GM18526 (cell line): ENCODE measurements around the gene PAOX.

Experiments
- POLR2A ChIP-seq: IDR thresholded peaks from 3 replicates; pipeline ENCODE4 v1.6.1; 2011; ENCODE audit not compliant: insufficient read length; ENCODE audit errors: extremely low read depth

Gene PAOX

DNA sequence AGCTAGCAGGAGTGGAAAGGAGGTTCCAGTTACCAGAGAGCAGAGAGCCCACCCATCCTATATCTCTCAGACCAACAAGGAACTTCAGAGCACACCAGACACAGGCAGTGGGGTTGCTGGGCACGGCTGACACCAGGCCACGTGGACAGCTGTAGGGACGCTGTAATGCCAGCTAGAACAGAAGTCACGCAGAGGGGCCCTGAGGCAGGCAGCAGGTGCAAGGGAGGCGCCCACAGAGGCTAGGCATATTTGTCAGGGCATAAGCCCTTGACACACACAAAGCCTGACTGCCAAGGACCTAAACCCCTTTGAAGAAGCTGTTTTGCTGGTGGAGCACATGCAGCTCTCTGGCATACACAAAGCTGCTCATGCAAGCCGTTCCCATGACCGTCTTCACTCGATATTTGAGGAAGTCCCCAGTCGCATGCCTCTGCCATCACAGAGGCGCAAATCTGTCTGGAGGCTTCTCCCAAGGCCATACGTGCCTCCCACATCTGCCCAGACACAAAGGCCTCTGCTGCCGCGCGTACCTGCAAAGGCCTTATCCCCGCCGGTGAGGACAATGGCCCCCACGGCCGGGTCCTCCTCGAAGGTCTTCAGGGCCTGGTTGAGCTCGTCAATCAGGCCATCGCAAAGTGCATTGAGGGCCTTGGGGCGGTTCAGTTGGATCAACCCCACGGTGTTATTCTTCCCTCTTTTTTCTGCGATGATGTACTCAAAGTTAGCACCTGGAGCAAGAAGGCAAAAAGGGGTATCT, 8.9 kb upstream of the PAOX start:
- TF ChIP-seq POLR2A = no peak

DNA sequence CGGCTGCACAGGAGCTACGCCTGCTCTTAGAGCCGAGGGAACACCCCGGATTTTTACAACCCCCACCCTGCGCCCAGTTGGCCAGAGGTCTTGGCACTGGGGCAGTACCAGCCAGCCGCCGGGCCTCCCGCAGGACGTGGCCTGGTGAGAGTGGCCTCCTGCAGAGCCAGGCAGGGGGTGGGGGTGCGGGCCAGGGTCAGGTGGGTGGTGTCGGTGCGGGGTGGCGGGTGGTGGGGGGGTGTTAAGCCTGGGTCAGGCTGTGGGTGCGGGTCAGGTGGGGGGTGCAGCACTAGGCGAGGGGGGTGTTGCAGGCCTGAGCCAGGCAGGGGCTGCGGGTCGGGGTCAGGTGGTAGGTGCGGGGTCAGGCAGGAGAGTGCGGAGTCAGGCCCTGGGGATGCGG, 6.6 kb upstream of the PAOX start:
- TF ChIP-seq POLR2A = no peak

DNA sequence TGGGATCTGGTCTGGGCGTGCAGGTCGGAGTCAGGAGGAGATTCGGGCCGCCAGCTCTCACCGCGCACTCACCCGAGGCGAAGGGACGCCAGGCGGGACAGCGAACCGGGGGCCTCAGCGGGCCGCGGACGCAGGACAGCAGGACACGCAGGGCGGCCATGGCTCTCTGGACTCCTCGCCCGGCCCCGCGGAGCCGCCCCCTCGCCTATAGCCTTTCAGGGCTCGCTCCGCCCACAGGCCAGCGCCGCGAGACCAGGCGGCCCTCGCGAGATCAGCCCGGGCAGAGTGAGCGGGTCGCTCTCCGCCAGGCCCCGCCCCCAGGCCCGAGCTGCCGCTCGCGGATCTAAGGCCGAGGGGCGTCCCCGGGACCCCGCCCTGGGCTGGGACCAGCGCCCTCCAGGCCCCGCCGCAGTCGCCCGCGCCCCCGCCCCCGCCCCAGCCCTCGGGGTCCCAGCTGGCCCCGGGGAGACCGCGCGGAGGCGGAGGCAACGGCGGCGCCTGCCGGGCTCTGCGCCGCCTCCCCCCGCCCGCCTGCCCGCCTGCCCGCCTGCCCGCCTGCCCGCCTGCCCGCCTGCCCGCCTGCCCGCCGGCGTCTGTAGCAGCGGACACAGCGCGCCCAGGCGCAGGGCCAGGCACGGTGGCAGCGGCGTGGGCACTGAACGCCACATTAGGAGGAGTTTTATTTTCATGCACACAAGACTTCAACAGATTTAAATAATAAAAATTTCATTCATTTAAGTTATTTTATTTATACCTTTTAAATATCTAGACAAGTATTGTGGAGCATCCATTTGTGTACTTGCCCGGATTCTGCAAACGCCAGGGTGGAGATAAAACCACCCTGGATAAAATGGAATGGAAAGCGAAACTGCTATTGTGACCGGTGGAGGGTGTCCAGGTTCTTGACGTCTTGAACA, 5.6 kb upstream of the PAOX start, which contains the start of gene ECHS1:
TSS of gene ECHS1 (minus strand) at position 181 of the 917 bp plus-strand sequence. CDS start at position 160, 21 bp downstream.
- peak; percentile 76 for TF ChIP-seq POLR2A

DNA sequence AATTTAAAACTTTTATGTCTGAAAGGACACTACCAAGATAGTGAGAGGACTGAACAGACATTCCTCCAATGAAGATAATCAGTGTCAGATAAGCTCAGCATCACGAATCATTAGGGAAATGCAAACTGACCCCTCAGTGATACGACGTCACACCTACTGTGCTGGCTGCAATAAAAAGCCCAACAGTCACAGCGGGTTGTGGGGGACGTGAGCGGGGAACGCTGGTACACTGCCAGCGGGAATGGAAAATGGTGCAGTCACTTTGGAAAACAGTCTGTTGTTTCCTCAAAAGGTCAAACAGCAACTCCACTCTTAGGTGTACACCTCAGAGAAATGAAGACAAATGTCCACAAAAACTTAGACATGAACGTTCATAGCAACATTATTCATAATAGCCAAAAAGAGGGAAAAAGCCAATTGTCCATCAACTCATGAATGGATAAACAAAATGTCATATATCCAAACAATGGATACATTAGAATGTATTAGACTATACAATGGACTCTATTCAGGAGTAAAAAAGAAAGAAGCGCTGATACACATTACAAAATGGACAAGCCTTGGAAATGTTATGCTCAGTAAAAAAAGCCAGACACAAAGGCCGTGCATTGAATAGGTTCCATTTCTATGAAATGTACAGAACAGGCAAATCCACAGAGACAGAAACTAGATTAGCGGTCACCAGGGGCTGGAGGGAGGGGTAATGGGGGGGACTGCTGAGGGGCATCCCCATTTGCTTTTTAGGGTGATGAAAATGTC, 3.5 kb upstream of the PAOX start:
- TF ChIP-seq POLR2A = no peak

DNA sequence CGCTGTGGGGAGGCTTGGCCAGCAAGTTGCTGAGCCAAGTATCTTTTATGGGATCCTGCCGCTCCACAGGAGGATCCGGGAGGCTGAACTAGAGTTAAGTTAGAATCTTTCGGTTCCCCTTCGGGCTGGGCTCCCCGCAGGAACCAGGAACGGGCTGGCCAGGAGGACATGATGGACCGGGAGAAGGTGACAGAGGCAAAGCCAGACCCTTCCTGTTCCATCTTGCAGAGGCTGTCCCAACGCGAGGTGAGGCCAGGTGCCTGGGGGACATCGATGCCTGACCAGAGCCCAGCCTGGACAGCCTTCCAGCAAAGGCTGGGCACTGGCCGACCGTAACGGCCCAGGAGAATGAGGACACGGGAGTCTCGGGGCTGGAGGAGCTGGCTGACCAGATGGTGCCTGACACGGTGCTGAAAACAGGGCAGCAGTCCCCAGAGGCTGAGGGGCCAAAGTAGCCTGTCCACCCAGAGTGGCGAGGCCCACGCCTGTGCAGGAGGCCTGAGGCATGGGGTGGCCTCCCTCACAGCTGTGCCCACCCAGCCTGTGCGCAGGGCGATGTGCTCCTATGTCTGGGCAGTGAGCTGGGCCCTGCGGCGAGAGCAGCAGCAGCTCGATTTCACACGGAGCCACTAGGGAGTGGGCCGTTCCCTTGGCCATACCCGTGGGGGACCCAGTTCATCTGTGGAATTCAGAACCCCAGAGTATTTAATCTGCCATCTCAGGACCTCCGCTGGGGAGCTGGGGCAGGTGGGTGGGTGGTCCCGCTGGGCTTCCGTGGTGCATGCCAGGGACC, 1.8 kb upstream of the PAOX start:
- TF ChIP-seq POLR2A = no peak

DNA sequence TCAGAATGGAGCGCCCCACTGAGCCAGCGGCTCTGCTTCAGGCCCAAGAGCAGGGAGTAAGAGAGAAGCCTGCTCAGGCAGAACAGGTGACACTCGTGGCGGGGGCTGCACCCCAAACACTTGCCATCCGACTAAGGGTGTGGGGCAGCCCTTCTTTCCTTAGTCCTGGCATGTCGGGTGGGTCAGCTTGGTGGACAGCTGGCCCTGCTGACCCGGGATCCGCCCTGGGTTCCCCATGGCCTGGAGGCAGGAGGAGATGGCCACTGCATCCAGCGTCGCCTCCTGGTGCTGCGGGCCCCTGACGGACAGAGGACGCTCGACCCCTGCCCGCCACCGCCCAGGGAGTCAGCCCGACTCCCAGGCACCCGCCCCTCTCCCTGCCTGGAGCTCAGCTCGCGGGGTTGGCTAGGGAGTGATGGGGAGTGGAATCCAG, 1.2 kb upstream of the PAOX start:
- TF ChIP-seq POLR2A = no peak

DNA sequence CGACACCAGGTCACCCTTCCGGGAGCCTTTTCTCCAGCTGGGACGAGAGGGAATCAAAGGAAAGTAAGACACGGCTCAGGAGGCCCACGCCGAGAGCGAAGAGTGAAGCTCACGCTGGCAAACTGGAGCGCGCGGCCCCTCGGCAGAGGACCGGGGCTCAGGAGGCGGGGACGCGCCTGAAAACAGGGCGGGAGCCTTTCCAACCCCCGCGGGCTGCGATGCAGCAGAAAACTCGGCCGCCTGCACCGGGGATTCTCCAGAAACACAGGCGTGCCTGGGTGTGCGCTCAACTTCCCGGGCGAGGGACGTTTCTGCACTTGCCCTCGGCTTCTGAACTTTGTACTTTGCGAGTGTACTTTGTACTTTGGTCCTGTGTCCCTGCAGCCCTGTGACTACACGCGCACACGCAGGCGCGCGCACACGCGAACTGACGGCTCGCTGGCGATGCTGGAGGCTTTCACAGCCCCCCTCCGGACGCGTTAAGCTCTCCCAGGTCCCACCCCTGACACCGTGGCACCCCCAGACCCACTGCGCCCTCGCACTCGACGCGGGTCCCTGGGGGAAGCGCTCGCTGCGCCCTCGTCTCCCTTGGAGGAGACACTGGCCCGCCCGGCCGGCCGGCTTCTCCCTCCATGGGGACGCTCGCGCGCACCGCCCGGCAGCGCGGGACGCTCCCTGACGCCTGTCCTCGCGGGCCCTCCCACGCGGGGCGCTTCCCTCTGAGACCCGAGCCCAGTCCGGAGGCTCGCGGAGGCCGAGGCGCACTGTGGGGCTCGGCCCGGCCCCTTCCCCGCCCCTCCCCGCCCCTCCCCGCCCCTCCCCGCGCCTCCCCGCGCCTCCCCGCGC, 588 bp upstream of the PAOX start:
- no peak for TF ChIP-seq POLR2A

DNA sequence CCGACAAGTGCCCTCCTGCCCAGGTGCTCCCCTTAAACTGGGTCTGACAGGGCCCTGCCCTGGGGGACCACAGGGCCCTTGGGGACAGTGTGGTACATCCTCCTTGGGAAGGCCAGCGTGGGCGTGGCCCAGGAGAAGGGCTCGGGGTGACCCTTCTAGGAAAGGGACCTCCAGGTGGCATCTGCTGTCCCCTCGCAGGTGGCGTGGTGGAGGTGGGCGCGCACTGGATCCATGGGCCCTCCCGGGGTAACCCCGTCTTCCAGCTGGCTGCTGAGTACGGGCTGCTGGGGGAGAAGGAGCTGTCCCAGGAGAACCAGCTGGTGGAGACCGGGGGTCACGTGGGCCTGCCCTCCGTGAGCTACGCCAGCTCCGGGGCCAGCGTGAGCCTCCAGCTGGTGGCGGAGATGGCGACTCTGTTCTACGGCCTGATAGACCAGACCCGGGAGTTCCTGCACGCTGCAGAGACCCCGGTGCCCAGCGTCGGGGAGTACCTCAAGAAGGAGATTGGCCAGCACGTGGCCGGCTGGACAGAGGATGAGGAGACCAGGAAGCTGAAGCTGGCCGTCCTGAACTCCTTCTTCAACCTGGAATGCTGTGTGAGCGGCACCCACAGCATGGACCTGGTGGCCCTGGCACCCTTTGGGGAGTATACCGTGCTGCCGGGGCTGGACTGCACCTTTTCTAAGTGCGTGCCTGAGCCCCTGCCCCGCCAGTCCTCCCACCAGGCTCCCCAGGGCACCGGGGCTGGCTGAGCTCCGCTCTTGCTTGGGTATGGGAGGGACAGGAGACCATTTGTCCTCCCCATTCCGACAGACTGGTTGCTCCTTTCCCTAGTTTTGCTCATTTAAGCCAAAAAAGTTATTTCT, 972 bp downstream of the PAOX start:
- no peak for TF ChIP-seq POLR2A

DNA sequence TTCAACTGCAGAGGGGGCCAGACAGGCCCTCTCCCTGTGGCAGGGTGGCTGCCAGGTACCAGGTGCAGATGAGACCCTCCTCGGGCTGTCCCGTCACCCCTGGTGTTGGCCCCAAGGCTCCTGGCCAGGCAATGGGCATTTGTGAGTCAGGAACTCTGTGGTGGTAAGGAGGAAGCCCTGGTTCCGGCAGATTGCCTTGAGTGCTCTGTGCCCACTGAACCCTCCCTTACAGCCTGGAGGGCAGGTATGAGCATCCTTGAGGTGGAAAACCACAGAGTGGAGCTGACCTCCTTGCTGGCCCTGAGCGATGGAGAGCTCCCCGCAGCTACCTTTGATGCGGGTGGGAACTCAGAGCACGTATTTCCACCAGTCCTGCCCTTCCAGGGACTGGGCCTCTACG, 2.0 kb downstream of the PAOX start:
- no peak for TF ChIP-seq POLR2A

DNA sequence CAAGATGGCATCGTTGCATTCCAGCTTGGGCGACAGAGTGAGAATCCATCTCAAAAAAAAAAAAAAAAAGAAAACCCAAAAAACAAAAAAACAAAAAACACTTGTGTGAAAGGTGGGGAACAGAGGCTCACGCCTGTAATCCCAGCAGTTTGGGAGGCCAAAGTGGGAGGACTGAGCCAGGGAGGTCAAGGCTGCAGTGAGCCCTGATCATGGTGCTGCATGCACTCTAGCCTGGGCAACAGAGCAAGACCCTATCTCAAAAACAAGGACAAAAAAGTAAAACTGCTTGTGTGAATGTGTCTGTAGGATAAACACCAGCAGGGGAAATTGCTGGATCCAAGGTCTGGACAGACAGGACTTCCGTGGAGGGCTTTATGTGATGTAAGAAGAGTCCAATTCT, 4.5 kb downstream of the PAOX start:
- no peak for TF ChIP-seq POLR2A

DNA sequence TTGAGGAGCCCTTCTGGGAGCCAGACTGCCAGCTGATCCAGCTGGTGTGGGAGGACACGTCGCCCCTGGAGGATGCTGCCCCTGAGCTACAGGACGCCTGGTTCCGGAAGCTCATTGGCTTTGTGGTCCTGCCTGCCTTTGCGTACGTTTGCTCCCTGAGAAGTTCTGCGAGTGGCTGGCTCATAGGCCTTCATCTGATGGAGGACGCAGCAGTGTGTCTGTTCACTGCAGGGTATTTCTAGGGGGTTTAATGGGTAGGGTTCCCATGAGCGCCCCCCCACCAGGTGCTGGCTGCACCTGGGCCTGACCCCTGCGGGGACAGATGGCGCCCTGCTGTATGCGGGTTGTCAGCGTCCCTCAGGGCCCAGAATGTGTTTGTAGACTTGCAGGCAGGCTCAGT, 5.0 kb downstream of the PAOX start:
- no peak for TF ChIP-seq POLR2A

DNA sequence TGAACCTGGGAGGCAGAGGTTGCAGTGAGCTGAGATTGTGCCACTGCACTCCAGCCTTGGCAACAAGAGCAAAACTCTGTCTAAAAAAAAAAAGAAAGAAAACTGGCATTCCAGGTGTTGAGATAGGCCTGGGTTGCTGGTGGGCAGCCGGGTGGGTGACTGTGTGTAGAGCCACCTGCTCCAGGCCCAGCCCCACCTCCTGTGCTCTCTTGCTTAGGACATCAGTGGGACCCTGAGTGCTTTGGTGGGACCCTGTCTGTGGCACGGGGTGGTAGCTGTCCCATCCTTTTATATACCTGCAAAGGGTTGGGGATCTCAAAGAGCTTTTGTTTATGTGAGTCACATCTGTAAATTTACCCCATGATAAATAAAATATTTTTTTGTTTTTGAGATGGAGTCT, 6.2 kb downstream of the PAOX start:
- TF ChIP-seq POLR2A = no peak

DNA sequence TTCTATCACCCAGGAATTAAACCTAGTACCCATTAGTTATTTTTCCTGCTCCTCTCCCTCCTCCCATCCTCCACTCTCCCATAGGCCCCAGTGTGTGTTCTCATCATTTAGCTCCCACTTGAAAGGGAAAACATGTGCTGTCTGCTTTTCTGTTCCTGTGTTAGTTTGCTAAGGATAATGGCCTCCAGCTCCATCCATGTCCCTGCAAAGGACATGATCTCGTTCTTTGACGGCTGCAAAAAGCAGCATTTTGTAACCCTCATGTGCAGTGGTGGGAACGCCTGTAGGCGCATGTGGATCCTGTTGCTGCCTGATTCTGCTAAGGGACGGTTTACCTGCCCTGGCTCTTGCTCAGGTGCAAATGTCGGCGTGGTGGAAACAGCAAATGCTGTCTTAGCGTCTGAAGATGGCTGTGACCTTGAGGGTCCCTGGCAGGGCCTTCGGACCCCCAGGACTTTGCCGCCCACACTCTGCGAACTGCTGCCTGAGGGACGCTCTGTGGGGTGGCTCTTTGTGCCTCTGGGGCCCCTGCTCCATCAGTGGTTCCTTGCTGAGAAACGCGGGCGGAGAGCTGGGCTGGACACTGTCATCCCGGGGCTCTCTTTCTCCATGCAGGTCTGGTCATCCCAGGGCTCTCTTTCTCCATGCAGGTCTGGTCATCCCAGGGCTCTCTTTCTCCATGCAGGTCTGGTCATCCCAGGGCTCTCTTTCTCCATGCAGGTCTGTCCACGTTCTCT, 9.3 kb downstream of the PAOX start:
- TF ChIP-seq POLR2A = no peak
